Activated T-cell treated with anti-CD3 and anti-CD28 coated beads, Interleukin-2, amount 50 U/mL, for 72 hours (primary cell): ENCODE measurements around the gene SLC4A5. TPM values are rescaled to one million over a fixed set of nuclear protein-coding genes. Genes with fewer than 3 reads are reported as not detected.

Source experiments
- ATAC-seq, 2 donors: fragments of 150-1000 bp; cut with Tn5 transposase; replicated peaks in 1 of 2; 2 replicates each; pipeline ENCODE4 v1.10.0; 2021; ENCODE audit warnings: moderate library complexity in 2 of 2, mild to moderate bottlenecking in 1 of 2
- DNase-seq, 2 donors: peaks; one replicate each; pipeline ENCODE4 v3.0.0; 2021 to 2022; ENCODE audit warnings: mixed read lengths in 1 of 2
- H3K27ac Mint-ChIP-seq: one replicate; pipeline ENCODE4 v1.8.0; 2022; ENCODE audit warnings: mild to moderate bottlenecking, moderate library complexity, mixed read lengths
- H3K27me3 Mint-ChIP-seq: one replicate; pipeline ENCODE4 v1.8.0; 2022; ENCODE audit warnings: low read depth, mixed read lengths
- H3K36me3 Mint-ChIP-seq, 2 donors: one replicate each; pipeline ENCODE4 v1.8.0; 2022; ENCODE audit warnings: mixed read lengths in 2 of 2, mild to moderate bottlenecking in 1 of 2; ENCODE audit not compliant: insufficient read depth in 2 of 2
- H3K4me1 Mint-ChIP-seq: one replicate; pipeline ENCODE4 v1.8.0; 2022; ENCODE audit warnings: low read depth, mixed read lengths
- H3K4me3 Mint-ChIP-seq, 2 donors: one replicate each; pipeline ENCODE4 v1.8.0; 2022; ENCODE audit warnings: mild to moderate bottlenecking in 2 of 2, mixed read lengths in 2 of 2, moderate library complexity in 2 of 2
- H3K9me3 Mint-ChIP-seq, 2 donors: one replicate each; pipeline ENCODE4 v1.8.0; 2022; ENCODE audit warnings: mixed read lengths in 2 of 2
- total RNA-seq, 2 donors: library from RNA; stranded (reverse); gene quantifications; one replicate each; pipeline ENCODE4 v1.2.3, GENCODE V29; 2022

Gene SLC4A5
- total RNA-seq, 2 donors from 2014 or later, result 4.4 to 6.5 TPM

DNA sequence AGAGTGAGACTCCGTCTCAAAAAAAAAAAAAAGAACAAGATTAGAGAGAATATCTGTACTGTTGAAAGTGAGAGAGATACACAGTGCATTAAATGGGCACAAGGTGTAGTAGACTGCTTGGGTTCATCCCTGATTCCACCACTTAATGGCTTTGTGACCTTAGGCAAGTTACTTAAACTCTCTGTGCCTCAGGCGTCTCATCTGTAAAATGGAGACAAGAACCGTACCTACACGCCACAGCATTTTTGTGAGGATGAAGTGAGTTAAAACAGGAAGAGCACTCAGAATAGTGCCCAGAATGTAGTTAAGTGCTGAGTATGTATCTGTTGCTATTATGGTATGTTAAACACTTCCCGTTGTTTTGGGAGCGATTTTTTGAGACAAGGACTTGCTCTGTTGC lies 80.5 kb downstream of the SLC4A5 start:
- no peaks in the 10 kb centered on the region for H3K27me3 Mint-ChIP-seq
- H3K36me3 Mint-ChIP-seq, result no peaks in the 10 kb centered on the region
- peaks cover 10% of the 10 kb centered on the region for H3K4me1 Mint-ChIP-seq
- DNase-seq, result no peak
- no peak overlapping the region for H3K27ac Mint-ChIP-seq
- no peak overlapping the region for H3K4me3 Mint-ChIP-seq
- H3K9me3 Mint-ChIP-seq, result no peaks in the 10 kb centered on the region
- ATAC-seq, result no peak

DNA sequence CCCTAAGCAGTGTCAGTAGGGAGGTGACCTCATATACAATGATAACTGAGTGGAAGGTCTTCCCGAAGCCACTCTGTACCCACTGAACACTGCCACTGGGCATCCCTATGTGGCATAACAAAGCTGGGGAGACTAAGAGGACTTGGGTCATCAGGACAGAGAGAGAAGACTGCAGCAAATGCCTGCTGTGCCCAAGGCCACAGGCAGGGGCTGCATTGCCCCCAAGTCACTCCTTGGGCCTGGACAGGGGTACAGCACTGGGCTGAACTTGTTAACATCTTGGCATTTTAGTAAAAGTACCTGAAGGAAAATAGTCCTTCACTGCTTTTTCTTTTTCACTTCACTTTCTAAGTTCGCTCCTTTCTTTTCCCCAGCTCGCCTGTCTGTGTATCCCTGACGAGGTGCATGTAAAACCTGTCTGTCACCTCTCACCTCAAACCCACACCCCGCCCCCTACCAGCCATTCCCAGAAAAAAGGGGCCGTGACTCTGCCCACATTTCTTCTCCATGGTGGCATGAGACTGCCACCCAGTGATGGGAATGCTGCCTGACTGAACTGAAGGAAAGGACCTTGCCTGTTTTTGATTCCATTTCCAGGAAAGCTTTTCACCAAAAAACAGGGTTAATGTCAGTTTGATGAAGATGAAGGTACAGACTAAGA lies 81.9 kb downstream of the SLC4A5 start:
- Mint-ChIP-seq H3K4me1 (no peaks in the 10 kb centered on the region), H3K27ac (no peak overlapping the region), H3K27me3 (no peaks in the 10 kb centered on the region), H3K4me3 (no peak overlapping the region), H3K9me3 (no peaks in the 10 kb centered on the region), H3K36me3 (no peaks in the 10 kb centered on the region)
- DNase-seq (no peak), ATAC-seq (no peak)

DNA sequence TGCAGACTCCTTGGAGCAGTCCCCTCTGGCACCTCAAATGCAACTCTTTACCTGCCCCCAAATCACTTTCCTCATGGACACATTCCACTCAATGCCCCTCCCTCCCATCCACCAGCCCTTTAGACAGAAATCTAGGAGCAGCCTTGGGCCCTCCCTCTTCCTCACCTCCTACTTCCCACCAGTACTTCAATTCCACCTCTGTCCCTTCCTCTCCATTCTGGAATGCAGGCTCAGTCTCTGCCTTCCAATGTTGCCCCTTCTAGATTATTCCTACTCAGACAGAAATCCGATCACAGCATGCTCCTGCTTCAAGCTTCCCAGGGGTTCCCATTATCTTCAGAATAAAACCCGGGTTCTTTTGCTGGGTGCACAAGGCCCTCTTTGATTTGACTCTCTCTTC lies 82.7 kb downstream of the SLC4A5 start:
- Mint-ChIP-seq H3K27me3 (no peaks in the 10 kb centered on the region), H3K9me3 (no peaks in the 10 kb centered on the region), H3K4me1 (no peaks in the 10 kb centered on the region), H3K36me3 (no peaks in the 10 kb centered on the region), H3K4me3 (no peak overlapping the region), H3K27ac (peak overlapping the region; percentile 10)
- ATAC-seq, result no peak
- DNase-seq, result no peak

DNA sequence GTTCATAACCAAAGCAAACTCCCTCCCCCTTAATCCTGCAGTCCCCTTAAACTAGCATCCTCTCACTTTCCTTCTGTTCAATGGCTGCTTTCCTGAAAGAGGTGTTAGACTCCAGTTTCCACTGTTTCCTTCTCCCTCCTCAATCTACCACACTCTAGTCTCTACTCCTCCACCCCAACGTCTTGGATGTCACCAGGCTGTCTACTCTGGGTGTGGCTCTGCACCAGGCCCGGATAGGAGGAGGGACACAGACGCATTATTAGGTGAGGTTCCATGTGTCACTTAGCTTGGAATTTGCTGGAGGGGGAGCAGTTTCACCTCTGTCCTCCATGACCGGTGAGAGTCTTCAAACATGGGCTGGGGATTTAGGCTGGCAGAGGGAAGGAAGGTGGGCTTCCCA lies 83.5 kb downstream of the SLC4A5 start:
- Mint-ChIP-seq H3K4me1 (no peaks in the 10 kb centered on the region), H3K27me3 (no peaks in the 10 kb centered on the region), H3K27ac (no peak overlapping the region), H3K9me3 (no peaks in the 10 kb centered on the region), H3K4me3 (no peak overlapping the region), H3K36me3 (no peaks in the 10 kb centered on the region)
- no peak for DNase-seq
- ATAC-seq, result no peak

DNA sequence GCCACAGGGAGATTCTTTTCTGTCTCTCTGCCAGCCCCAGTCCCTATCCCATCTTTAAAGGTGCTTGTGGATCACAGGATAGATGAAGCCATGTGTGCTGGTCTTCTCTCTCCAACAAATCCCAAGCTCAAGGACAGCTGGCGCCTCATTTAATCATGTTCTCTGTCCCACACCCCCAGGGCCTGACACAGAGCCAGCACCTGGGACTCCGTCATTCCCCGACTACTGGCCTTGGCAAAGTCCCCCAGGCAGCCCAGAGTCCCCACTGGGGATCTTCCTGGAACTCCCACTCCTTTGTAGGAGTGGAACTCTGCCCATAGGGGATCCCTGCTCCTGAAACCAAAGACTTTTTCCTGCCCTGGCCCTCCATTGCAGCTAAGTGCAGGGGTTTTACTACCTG lies 84.0 kb downstream of the SLC4A5 start:
- no peaks in the 10 kb centered on the region for H3K4me1 Mint-ChIP-seq
- no peaks in the 10 kb centered on the region for H3K9me3 Mint-ChIP-seq
- H3K27me3 Mint-ChIP-seq, result no peaks in the 10 kb centered on the region
- no peaks in the 10 kb centered on the region for H3K36me3 Mint-ChIP-seq
- no peak overlapping the region for H3K4me3 Mint-ChIP-seq
- DNase-seq (no peak), ATAC-seq (no peak)
- no peak overlapping the region for H3K27ac Mint-ChIP-seq

DNA sequence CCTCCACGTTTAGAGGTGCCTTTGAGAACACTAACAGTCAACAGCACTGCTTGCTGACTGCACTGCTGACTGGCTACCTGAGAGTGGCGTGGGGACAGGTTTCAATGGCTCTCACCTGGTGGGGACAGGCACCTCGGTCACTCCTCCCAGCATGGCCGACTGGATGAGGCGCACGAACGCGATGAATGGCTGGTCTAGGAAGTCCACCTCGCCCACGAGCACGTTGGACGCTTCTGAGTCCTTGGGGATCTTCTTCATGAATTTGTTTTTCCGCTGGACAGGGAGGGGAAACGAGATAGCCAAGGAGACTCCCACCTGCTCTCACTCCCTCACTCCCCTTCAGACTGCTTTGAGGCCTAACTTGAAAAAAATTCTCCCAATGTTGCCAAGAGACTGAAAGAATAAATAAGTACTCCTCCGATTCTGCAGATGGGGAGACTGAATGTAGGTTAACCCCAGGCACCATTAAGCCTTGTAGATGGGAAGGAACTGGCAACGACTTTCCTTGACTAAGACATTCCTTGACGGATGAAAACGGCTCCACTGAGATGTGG lies 87.5 kb downstream of the SLC4A5 start:
- ATAC-seq (no peak), DNase-seq (no peak)
- no peak overlapping the region for H3K4me3 Mint-ChIP-seq
- no peaks in the 10 kb centered on the region for H3K36me3 Mint-ChIP-seq
- H3K9me3 Mint-ChIP-seq, result no peaks in the 10 kb centered on the region
- no peaks in the 10 kb centered on the region for H3K4me1 Mint-ChIP-seq
- no peak overlapping the region for H3K27ac Mint-ChIP-seq
- H3K27me3 Mint-ChIP-seq, result no peaks in the 10 kb centered on the region

DNA sequence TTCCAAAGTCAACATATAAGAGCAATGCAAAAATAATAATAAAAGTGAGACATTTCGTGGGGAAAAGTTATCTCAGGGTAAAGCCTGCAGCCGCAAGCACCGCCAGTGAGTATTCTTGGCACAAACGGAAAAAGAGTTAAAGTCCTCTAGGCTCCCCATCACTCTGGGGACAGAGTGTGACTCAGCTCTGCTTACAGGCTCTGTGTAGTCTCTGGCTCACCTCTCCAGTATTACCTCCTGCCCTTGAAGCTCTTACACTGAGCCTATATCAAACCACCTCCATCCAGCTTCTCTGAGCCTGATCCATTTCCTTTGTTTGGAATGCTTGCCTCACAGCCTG lies 89.3 kb downstream of the SLC4A5 start:
- Mint-ChIP-seq H3K4me1 (no peaks in the 10 kb centered on the region), H3K4me3 (no peak overlapping the region), H3K27ac (no peak overlapping the region), H3K9me3 (no peaks in the 10 kb centered on the region), H3K27me3 (no peaks in the 10 kb centered on the region), H3K36me3 (no peaks in the 10 kb centered on the region)
- DNase-seq (no peak), ATAC-seq (no peak)

DNA sequence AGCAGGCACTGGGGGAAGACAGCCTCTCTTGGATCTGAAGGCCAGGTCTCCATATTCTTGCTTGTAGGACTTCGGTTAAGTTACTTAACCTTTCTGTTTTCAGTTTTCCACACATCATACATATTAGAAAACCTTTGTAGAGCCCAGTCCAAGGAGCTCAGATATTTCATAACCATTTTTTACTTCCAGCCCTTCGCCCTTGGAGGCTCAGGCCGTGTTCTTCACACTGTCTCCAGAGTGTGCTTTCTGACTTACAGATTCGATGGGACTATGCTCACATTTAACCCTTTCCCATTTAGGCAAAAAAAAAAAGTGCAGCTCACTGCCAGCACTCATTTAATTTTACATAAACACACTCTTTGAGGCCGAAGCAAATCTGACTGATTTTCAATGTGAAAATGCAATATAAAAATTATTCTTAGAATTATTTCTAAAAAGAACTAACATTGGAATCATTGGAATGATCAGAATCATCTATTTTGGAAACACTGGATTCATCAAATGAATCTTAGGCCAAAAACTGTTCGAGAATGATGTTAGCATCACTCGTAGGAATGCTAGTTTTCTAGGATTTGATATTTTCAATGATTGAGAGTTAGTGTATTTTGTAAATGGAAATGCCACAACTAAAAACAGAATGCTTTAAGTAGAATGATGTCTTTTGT lies 89.8 kb downstream of the SLC4A5 start:
- ATAC-seq (no peak), DNase-seq (no peak)
- H3K9me3 Mint-ChIP-seq, result no peaks in the 10 kb centered on the region
- H3K27me3 Mint-ChIP-seq, result no peaks in the 10 kb centered on the region
- no peaks in the 10 kb centered on the region for H3K36me3 Mint-ChIP-seq
- H3K4me3 Mint-ChIP-seq, result no peak overlapping the region
- no peak overlapping the region for H3K27ac Mint-ChIP-seq
- no peaks in the 10 kb centered on the region for H3K4me1 Mint-ChIP-seq

DNA sequence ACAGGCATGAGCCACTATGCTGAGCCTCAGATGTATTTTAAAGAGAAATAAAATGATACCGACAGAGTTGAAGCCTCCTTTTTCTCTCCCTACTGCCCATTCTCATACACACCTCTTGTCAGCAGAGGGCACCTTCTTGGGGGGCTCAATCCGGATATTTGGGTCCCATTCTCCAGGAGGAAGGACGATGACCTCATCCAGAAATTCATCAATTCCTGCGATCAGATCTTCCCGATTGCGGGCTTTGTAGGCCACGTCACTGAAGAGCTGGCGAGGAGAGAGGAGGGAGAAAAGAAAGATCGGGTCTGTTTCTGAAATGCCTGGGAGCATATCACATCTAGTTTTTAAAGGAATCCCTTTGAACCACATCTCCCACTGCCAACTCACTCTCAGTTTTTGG lies 90.4 kb downstream of the SLC4A5 start:
- H3K36me3 Mint-ChIP-seq, result no peaks in the 10 kb centered on the region
- no peak overlapping the region for H3K27ac Mint-ChIP-seq
- DNase-seq (no peak), ATAC-seq (no peak)
- H3K4me1 Mint-ChIP-seq, result no peaks in the 10 kb centered on the region
- no peaks in the 10 kb centered on the region for H3K9me3 Mint-ChIP-seq
- no peaks in the 10 kb centered on the region for H3K27me3 Mint-ChIP-seq
- H3K4me3 Mint-ChIP-seq, result no peak overlapping the region

DNA sequence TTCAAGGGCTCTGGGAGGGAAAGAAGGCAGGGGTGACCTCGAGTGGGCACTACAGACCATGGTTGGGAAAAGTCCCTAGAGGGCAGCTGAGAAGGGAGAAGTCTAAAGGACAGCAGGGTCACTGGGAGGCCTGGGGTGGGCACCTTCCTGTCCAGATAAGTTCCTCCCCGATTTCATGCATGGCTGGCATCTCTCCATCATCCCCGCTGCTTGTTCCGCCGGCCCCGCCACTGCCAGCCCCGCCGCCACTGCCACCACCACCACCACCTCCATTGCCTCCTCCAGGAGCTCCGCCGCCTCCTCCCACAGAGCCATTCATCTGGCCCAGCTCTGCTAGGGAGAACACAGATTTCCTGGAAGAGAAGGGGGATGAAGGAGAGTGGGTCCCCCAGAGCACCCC lies 91.2 kb downstream of the SLC4A5 start:
- H3K4me1 Mint-ChIP-seq, result no peaks in the 10 kb centered on the region
- DNase-seq (no peak), ATAC-seq (no peak)
- H3K9me3 Mint-ChIP-seq, result no peaks in the 10 kb centered on the region
- H3K27me3 Mint-ChIP-seq, result no peaks in the 10 kb centered on the region
- no peak overlapping the region for H3K27ac Mint-ChIP-seq
- H3K36me3 Mint-ChIP-seq, result no peaks in the 10 kb centered on the region
- no peak overlapping the region for H3K4me3 Mint-ChIP-seq

DNA sequence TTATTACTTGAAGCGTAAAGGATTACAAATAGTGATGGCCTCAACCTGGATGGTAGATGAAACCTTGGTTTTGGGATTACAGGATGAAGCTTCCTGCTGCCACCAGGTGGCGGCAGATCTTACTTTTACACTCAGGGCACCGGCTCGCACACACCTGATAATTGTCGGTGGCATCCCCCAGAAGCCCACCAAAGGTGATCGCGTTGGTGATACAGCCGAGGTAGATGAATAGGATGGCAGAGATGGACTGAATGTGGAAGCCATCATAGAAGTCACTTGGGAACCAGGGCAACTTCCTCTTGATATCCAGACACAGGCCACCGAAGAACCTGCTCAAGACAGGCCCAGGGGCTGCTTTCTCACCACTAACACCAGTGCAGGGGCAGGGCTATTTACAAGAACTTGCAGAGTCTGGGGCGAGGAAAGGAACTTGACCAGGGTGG lies 93.0 kb downstream of the SLC4A5 start:
- no peak overlapping the region for H3K4me3 Mint-ChIP-seq
- ATAC-seq, result peak; percentile 65 to 69

DNA sequence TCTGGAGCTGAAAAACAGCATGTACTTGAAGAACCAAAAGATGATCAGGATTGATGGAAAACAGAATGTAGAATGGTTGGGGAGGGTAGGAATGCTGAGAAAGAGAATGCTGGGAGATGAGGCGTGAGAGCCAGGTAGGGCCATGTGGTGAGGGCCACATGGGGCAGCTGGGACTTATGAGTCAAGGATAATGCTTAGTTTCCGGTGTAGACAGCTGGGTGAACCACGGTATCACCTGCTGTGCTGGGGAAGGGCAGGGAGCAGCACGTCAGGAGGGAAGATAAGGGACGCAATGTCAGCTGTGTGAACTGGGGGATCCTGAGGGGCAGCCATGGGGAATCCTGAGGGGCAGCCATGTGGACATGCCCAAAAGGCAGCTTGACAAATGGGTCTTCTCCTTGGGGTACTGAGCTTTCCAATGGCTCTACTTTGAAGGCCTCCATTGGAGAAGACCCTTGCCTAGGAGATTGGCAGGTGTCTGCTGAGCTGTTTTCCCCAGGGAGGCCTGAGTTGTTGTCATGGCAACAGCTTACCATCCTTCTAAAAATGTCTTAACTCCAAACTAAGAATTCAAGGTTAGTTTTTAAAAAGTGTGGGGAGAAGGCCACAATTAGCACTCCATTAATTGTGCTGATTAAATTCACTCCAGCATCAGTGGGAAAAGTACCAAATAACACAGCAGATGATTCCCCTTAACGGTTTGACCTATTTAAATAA lies 93.7 kb downstream of the SLC4A5 start:
- no peaks in the 10 kb centered on the region for H3K9me3 Mint-ChIP-seq
- H3K4me1 Mint-ChIP-seq, result no peaks in the 10 kb centered on the region
- H3K27me3 Mint-ChIP-seq, result no peaks in the 10 kb centered on the region
- ATAC-seq (no peak), DNase-seq (no peak)
- H3K36me3 Mint-ChIP-seq, result no peaks in the 10 kb centered on the region
- H3K27ac Mint-ChIP-seq, result no peak overlapping the region
- H3K4me3 Mint-ChIP-seq, result no peak overlapping the region

More for the DNA sequence above, 93.0 kb downstream of the SLC4A5 start:
- H3K27ac Mint-ChIP-seq, result no peak overlapping the region
- no peaks in the 10 kb centered on the region for H3K36me3 Mint-ChIP-seq
- no peaks in the 10 kb centered on the region for H3K27me3 Mint-ChIP-seq
- no peaks in the 10 kb centered on the region for H3K4me1 Mint-ChIP-seq
- no peaks in the 10 kb centered on the region for H3K9me3 Mint-ChIP-seq
- DNase-seq, result peak; percentile 52 to 56

DNA sequence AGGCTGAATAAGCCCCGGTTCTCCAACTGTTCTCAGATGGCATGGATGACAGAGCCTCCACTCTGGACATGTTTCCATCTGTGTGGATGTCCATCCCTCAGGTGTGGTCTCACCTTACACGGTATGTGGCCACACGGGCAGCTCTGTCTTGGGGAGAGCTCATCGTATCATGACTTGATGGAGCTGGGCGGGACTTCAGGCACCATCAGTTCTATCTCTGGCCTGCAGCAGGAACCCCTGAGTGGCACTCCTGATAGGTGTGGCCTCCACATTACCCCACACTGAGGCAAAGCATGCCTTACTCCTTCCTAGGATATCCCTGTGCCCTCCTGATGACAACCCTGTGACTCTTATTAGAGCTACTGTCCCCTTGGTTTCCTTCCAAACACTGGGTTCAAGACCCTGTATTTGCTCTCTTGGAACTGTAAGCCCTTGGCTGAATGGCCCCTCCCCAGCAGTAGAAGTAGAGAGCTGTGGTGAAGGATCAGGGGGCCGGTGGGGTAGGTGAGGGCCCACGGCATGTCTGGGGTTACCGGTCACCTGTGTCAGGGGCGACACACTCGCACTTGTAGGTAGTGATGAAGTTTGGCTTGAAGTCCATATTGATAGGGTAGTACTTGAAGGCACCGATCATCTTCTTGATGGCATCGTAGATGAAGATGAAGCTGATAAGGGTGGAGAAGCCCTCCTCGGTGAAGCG lies 96.6 kb downstream of the SLC4A5 start:
- H3K9me3 Mint-ChIP-seq, result no peaks in the 10 kb centered on the region
- no peaks in the 10 kb centered on the region for H3K36me3 Mint-ChIP-seq
- H3K4me3 Mint-ChIP-seq, result no peak overlapping the region
- no peaks in the 10 kb centered on the region for H3K4me1 Mint-ChIP-seq
- no peaks in the 10 kb centered on the region for H3K27me3 Mint-ChIP-seq
- ATAC-seq (no peak), DNase-seq (no peak)
- no peak overlapping the region for H3K27ac Mint-ChIP-seq
